CD8-positive, alpha-beta memory T cell (primary cell): ENCODE results near the gene CSNK2B. TPM values are rescaled to one million over a fixed set of nuclear protein-coding genes. Genes with fewer than 3 reads are reported as not detected.

Experiments used
- CTCF ChIA-PET: fragments of 350-600 bp; sonication (Branson Sonifier 250); formaldehyde crosslinking; loops from one replicate; lab custom pipeline; 2021; ENCODE audit warnings: antibody characterized with exemption; lab: Charles Lee
- POLR2A ChIA-PET: fragments of 350-600 bp; sonication (Branson Sonifier 250); formaldehyde crosslinking; loops from one replicate; lab custom pipeline; 2021; ENCODE audit warnings: antibody characterized with exemption; lab: Charles Lee
- DNase-seq, 5 donors: peaks; one replicate each; pipeline versions ENCODE4 v3.0.0 to v3.0.0-alpha.2; 2020 to 2022; ENCODE audit warnings: mixed read lengths in 1 of 5
- H3K27ac ChIP-seq: one replicate; pipeline ENCODE4 v1.7.0; 2013; ENCODE audit warnings: low read depth, mild to moderate bottlenecking, low read length, moderate library complexity
- H3K27me3 ChIP-seq: 2 replicates; pipeline ENCODE4 v1.7.0; 2013; ENCODE audit warnings: low read length, mild to moderate bottlenecking; ENCODE audit not compliant: insufficient read depth, poor library complexity, severe bottlenecking
- H3K36me3 ChIP-seq: 2 replicates; pipeline ENCODE4 v1.7.0; 2013; ENCODE audit warnings: mild to moderate bottlenecking, low read length, moderate library complexity; ENCODE audit not compliant: insufficient read depth
- H3K4me1 ChIP-seq: 2 replicates; pipeline ENCODE4 v1.7.0; 2013; ENCODE audit warnings: mild to moderate bottlenecking, low read length, moderate library complexity; ENCODE audit not compliant: insufficient read depth
- H3K4me3 ChIP-seq: 2 replicates; pipeline ENCODE4 v1.7.0; 2013; ENCODE audit warnings: mild to moderate bottlenecking, low read length
- H3K9me3 ChIP-seq: 2 replicates; pipeline ENCODE4 v1.7.0; 2013; ENCODE audit warnings: mild to moderate bottlenecking, low read length
- H3K27ac Mint-ChIP-seq, 8 donors: one replicate each; pipeline ENCODE4 v1.8.0; 2020 to 2021; ENCODE audit warnings: mixed read lengths in 8 of 8, mild to moderate bottlenecking in 6 of 8, inconsistent platforms in 3 of 8, moderate library complexity in 3 of 8
- H3K27me3 Mint-ChIP-seq, 2 donors: one replicate each; pipeline ENCODE4 v1.8.0; 2020 to 2021; ENCODE audit warnings: mixed read lengths in 2 of 2, mild to moderate bottlenecking in 1 of 2, moderate library complexity in 1 of 2
- H3K36me3 Mint-ChIP-seq, 3 donors: one replicate each; pipeline ENCODE4 v1.8.0; 2020 to 2021; ENCODE audit warnings: mixed read lengths in 3 of 3, inconsistent platforms in 1 of 3, mild to moderate bottlenecking in 1 of 3
- H3K4me1 Mint-ChIP-seq, 3 donors: one replicate each; pipeline ENCODE4 v1.8.0; 2020 to 2021; ENCODE audit warnings: mixed read lengths in 3 of 3, inconsistent platforms in 1 of 3, mild to moderate bottlenecking in 1 of 3
- H3K4me3 Mint-ChIP-seq, 7 donors: one replicate each; pipeline ENCODE4 v1.8.0; 2020 to 2021; ENCODE audit warnings: mixed read lengths in 7 of 7, mild to moderate bottlenecking in 6 of 7, moderate library complexity in 4 of 7, inconsistent platforms in 2 of 7
- H3K9me3 Mint-ChIP-seq, 5 donors: one replicate each; pipeline ENCODE4 v1.8.0; 2020 to 2022; ENCODE audit warnings: mixed read lengths in 5 of 5, mild to moderate bottlenecking in 3 of 5, moderate library complexity in 2 of 5, inconsistent platforms in 1 of 5
- polyA plus RNA-seq: library from polyadenylated mRNA; unstranded; fragments of 300-500 nt; fragmentation: Illumina TruSeq; gene quantifications from one replicate; pipeline ENCODE4 v1.2.3, GENCODE V29; 2021
- total RNA-seq, 2 experiments: library from RNA; stranded (reverse); gene quantifications; one replicate each; pipeline ENCODE4 v1.2.3, GENCODE V29; 2021

The CSNK2B gene
- total and polyA plus RNA-seq, 3 experiments from 2014 or later, result 265 to 334 (median 323) TPM

- H3K27me3 ChIP-seq, result no peaks in the 10 kb centered on the region
- H3K36me3 Mint-ChIP-seq, result peaks cover 12 to 96% (median 23%) of the 10 kb centered on the region in 3 donors
- ChIA-PET POLR2A (no interaction called here), CTCF (no interaction called here)
- peaks cover 0 to 6% (median 1%) of the 10 kb centered on the region in 3 donors for H3K4me1 Mint-ChIP-seq
- no peaks in the 10 kb centered on the region for H3K4me1 ChIP-seq
- no peak overlapping the region for H3K4me3 Mint-ChIP-seq
- no peak for DNase-seq
- no peaks in the 10 kb centered on the region for H3K9me3 ChIP-seq
- H3K27me3 Mint-ChIP-seq, result no peaks in the 10 kb centered on the region
- peaks cover 78% of the 10 kb centered on the region for H3K36me3 ChIP-seq
- no peak overlapping the region for H3K4me3 ChIP-seq
- no peak overlapping the region for H3K27ac ChIP-seq
- H3K9me3 Mint-ChIP-seq, result no peaks in the 10 kb centered on the region
- peak overlapping the region in 1 of 8 donors; percentile 50 for H3K27ac Mint-ChIP-seq
Measured at GRCh38 chr6:31631681-31632278, 34.1 kb upstream of the CSNK2B start.

- Histone ChIP-seq H3K27me3 (no peaks in the 10 kb centered on the region), H3K9me3 (no peaks in the 10 kb centered on the region), H3K27ac (no peak overlapping the region), H3K36me3 (peaks cover 77% of the 10 kb centered on the region), H3K4me3 (no peak overlapping the region), H3K4me1 (no peaks in the 10 kb centered on the region)
- Mint-ChIP-seq H3K27me3 (no peaks in the 10 kb centered on the region), H3K36me3 (peaks cover 8 to 97% (median 20%) of the 10 kb centered on the region in 3 donors), H3K4me1 (peaks cover 0 to 3% (median 1%) of the 10 kb centered on the region in 3 donors), H3K9me3 (no peaks in the 10 kb centered on the region), H3K4me3 (no peak overlapping the region), H3K27ac (peak overlapping the region in 1 of 8 donors; percentile 33)
- ChIA-PET POLR2A (no interaction called here), CTCF (no interaction called here)
- no peak for DNase-seq
Measured at GRCh38 chr6:31632279-31632946, 33.5 kb upstream of the CSNK2B start.

- Mint-ChIP-seq H3K9me3 (no peaks in the 10 kb centered on the region), H3K36me3 (peaks cover 8 to 96% (median 20%) of the 10 kb centered on the region in 3 donors), H3K27ac (peak overlapping the region in 2 of 8 donors; percentile 56 to 64), H3K4me1 (peaks cover 0 to 1% (median 0%) of the 10 kb centered on the region in 3 donors), H3K27me3 (no peaks in the 10 kb centered on the region), H3K4me3 (no peak overlapping the region)
- Histone ChIP-seq H3K36me3 (peaks cover 74% of the 10 kb centered on the region), H3K9me3 (no peaks in the 10 kb centered on the region), H3K27me3 (no peaks in the 10 kb centered on the region), H3K4me1 (no peaks in the 10 kb centered on the region), H3K4me3 (no peak overlapping the region), H3K27ac (no peak overlapping the region)
- ChIA-PET POLR2A (no interaction called here), CTCF (interaction anchor here (1.3 kb wide), 1 partner anchor 11 kb away, joined by 4 read pairs; no protein-coding TSS in a partner anchor)
- no peak for DNase-seq
Measured at GRCh38 chr6:31633447-31633846, 32.4 kb upstream of the CSNK2B start.

- Histone ChIP-seq H3K9me3 (no peaks in the 10 kb centered on the region), H3K4me3 (no peak overlapping the region), H3K27me3 (no peaks in the 10 kb centered on the region), H3K27ac (no peak overlapping the region), H3K4me1 (no peaks in the 10 kb centered on the region), H3K36me3 (peaks cover 71% of the 10 kb centered on the region)
- H3K4me1 Mint-ChIP-seq, result peaks cover 0 to 1% (median 0%) of the 10 kb centered on the region in 3 donors
- no peak overlapping the region for H3K4me3 Mint-ChIP-seq
- H3K9me3 Mint-ChIP-seq, result no peaks in the 10 kb centered on the region
- no peak for DNase-seq
- peak overlapping the region in 5 of 8 donors; percentile 56 to 88 (median 73) for H3K27ac Mint-ChIP-seq
- CTCF ChIA-PET, result interaction anchor here (1.3 kb wide), 1 partner anchor 12 kb away, joined by 4 read pairs; no protein-coding TSS in a partner anchor
- no peaks in the 10 kb centered on the region for H3K27me3 Mint-ChIP-seq
- POLR2A ChIA-PET, result interaction anchor here (0.8 to 1.5 kb wide), 2 partner anchors 18 to 47 kb away, joined by 3 to 6 read pairs; no protein-coding TSS in a partner anchor
- peaks cover 8 to 95% (median 16%) of the 10 kb centered on the region in 3 donors for H3K36me3 Mint-ChIP-seq
Measured at GRCh38 chr6:31634131-31634530, 31.7 kb upstream of the CSNK2B start.

- no peak overlapping the region for H3K27ac ChIP-seq
- no peaks in the 10 kb centered on the region for H3K4me1 ChIP-seq
- H3K4me3 Mint-ChIP-seq, result no peak overlapping the region
- DNase-seq, result no peak
- peaks cover 76% of the 10 kb centered on the region for H3K36me3 ChIP-seq
- peaks cover 0 to 1% (median 0%) of the 10 kb centered on the region in 3 donors for H3K4me1 Mint-ChIP-seq
- no peaks in the 10 kb centered on the region for H3K27me3 Mint-ChIP-seq
- no peaks in the 10 kb centered on the region for H3K9me3 Mint-ChIP-seq
- CTCF ChIA-PET, result interaction anchor here (1.4 kb wide), 1 partner anchor 195 kb away, joined by 4 read pairs; no protein-coding TSS in a partner anchor
- POLR2A ChIA-PET, result interaction anchor here (1.5 kb wide), 1 partner anchor 17 kb away, joined by 6 read pairs; no protein-coding TSS in a partner anchor
- H3K36me3 Mint-ChIP-seq, result peaks cover 8 to 95% (median 16%) of the 10 kb centered on the region in 3 donors
- H3K27ac Mint-ChIP-seq, result peak overlapping the region in 4 of 8 donors; percentile 29 to 48 (median 38)
- no peaks in the 10 kb centered on the region for H3K27me3 ChIP-seq
- no peaks in the 10 kb centered on the region for H3K9me3 ChIP-seq
- H3K4me3 ChIP-seq, result no peak overlapping the region
Measured at GRCh38 chr6:31634969-31635575, 30.8 kb upstream of the CSNK2B start.

- ChIA-PET CTCF (interaction anchor here (0.9 to 1.4 kb wide), 3 partner anchors 14 to 193 kb away, joined by 3 to 4 read pairs (median 3); no protein-coding TSS in a partner anchor), POLR2A (interaction anchor here (0.6 kb wide), 1 partner anchor 1114 kb away, joined by 3 read pairs; no protein-coding TSS in a partner anchor)
- no peaks in the 10 kb centered on the region for H3K9me3 Mint-ChIP-seq
- Histone ChIP-seq H3K9me3 (no peaks in the 10 kb centered on the region), H3K36me3 (peaks cover 74% of the 10 kb centered on the region), H3K4me3 (no peak overlapping the region), H3K4me1 (no peaks in the 10 kb centered on the region), H3K27me3 (no peaks in the 10 kb centered on the region), H3K27ac (no peak overlapping the region)
- H3K36me3 Mint-ChIP-seq, result peaks cover 3 to 95% (median 15%) of the 10 kb centered on the region in 3 donors
- no peaks in the 10 kb centered on the region for H3K27me3 Mint-ChIP-seq
- peaks cover 0 to 1% (median 0%) of the 10 kb centered on the region in 3 donors for H3K4me1 Mint-ChIP-seq
- H3K4me3 Mint-ChIP-seq, result no peak overlapping the region
- DNase-seq, result no peak
- peak overlapping the region in 4 of 8 donors; percentile 26 to 94 (median 74) for H3K27ac Mint-ChIP-seq
Measured at GRCh38 chr6:31636698-31637596, 28.9 kb upstream of the CSNK2B start.

- CTCF ChIA-PET, result no interaction called here
- no peaks in the 10 kb centered on the region for H3K27me3 Mint-ChIP-seq
Measured at GRCh38 chr6:31639043-31639442, 26.8 kb upstream of the CSNK2B start.

More at GRCh38 chr6:31639043-31639442, 26.8 kb upstream of the CSNK2B start:
- no peak overlapping the region for H3K27ac ChIP-seq
- no peaks in the 10 kb centered on the region for H3K9me3 ChIP-seq
- no peak overlapping the region for H3K4me3 ChIP-seq
- POLR2A ChIA-PET, result interaction anchor here (0.6 to 1.4 kb wide), 2 partner anchors 12 to 14 kb away, joined by 3 to 6 read pairs; no protein-coding TSS in a partner anchor
- DNase-seq, result no peak
- peak overlapping the region in 2 of 8 donors; percentile 44 to 68 for H3K27ac Mint-ChIP-seq
- peaks cover 82% of the 10 kb centered on the region for H3K36me3 ChIP-seq
- H3K9me3 Mint-ChIP-seq, result no peaks in the 10 kb centered on the region
- peaks cover 3 to 91% (median 14%) of the 10 kb centered on the region in 3 donors for H3K36me3 Mint-ChIP-seq
- H3K4me1 ChIP-seq, result no peaks in the 10 kb centered on the region
- H3K4me3 Mint-ChIP-seq, result no peak overlapping the region
- no peaks in the 10 kb centered on the region for H3K27me3 ChIP-seq
- H3K4me1 Mint-ChIP-seq, result peaks cover 0 to 1% (median 0%) of the 10 kb centered on the region in 3 donors
